ENCODE measurements around the gene KANSL3. TPM values are rescaled to one million over a fixed set of nuclear protein-coding genes. Genes with fewer than 3 reads are reported as not detected.
A peak's percentile ranks its signal among the peaks of the same experiment; 100 is the strongest.

The KANSL3 gene
- total and polyA plus RNA-seq, 9 of the 15 experiments (the other 6 are each of a cell fraction or from before 2014, with no cell fraction given): 11.3 to 43.7 (median 27.9) TPM

GRCh38 chr2:96685577-96686459 is 47.7 kb upstream of the KANSL3 start (continued):
- TF ChIP-seq NR2C2 (CRISPR knock-in tag; IDR thresholded peaks at IDR 0.05): no peak
- TF ChIP-seq NR2C2 (tag; IDR thresholded peaks at IDR 0.05): peak; percentile 29; the same call in 1 of the 2 replicates
- no peak for TF ChIP-seq ZKSCAN1 (IDR thresholded peaks at IDR 0.05; ENCODE audit: low read depth, low read length)
- TF ChIP-seq ATF7 (IDR thresholded peaks at IDR 0.05): 0 out of 2 replicates have a peak, but pooled peaks have one; percentile 27
- TF ChIP-seq SMARCA4 (IDR thresholded peaks at IDR 0.05): no peak

GRCh38 chr2:96684883-96685576 is 46.9 kb upstream of the KANSL3 start:
- intact Hi-C loops (cut with micrococcal nuclease) (no loop called here), in situ Hi-C loops (cut with MboI) (no loop called here)
- DNase-seq (ENCODE audit: extremely low read depth in 1 of 4, low spot score in 3 of 4): no peak
- Histone ChIP-seq H4K20me1 (replicated peaks; ENCODE audit: control insufficient read depth, insufficient read depth, low read length) (0 out of 2 replicates have a peak, but pooled peaks cover 17% of the 10 kb centered on the region), H3K79me2 (ENCODE audit: control insufficient read depth, insufficient read depth, low read length) (no peaks in the 10 kb centered on the region), H3K9me1 (ENCODE audit: control insufficient read depth, insufficient read depth, low read length) (no peaks in the 10 kb centered on the region), H3K27me3 (ENCODE audit: control insufficient read depth in 2 of 2, insufficient read depth in 2 of 2, low read length in 2 of 2) (peaks cover 20 to 43% of the 10 kb centered on the region in 2 experiments; a peak in 4 of 5 replicates), H3K4me3 (no peak overlapping the region), H3K36me3 (ENCODE audit: control insufficient read depth, insufficient read depth, low read length) (no peaks in the 10 kb centered on the region), H3K9ac (ENCODE audit: insufficient read depth in 1 of 2, low read depth in 2 of 2, low read length in 2 of 2) (peak overlapping the region in 1 of 2 experiments; percentile 78; a peak in 2 of 4 replicates), H3K27ac (ENCODE audit: extremely low read depth, low read depth, low read length) (no peak overlapping the region), H3K4me1 (replicated peaks in 1 of 2; ENCODE audit: control insufficient read depth in 2 of 2, insufficient read depth in 2 of 2, low read length in 2 of 2) (peaks cover 6 to 22% of the 10 kb centered on the region in 2 experiments; a peak in 3 of 5 replicates), H3K9me3 (replicated peaks; ENCODE audit: control insufficient read depth, insufficient read depth, low read depth, low read length) (no peaks in the 10 kb centered on the region), H2AFZ (ENCODE audit: low read depth, low read length) (no peak overlapping the region), H3K4me2 (ENCODE audit: insufficient read depth, low read length) (no peak overlapping the region)
- peak; percentile 42; the same call in 1 of the 2 replicates for TF ChIP-seq NFIC (IDR thresholded peaks at IDR 0.05)
- peak; percentile 41 for TF ChIP-seq CBFA2T3 (IDR thresholded peaks at IDR 0.05)
- no peak for TF ChIP-seq SFPQ (IDR thresholded peaks at IDR 0.05; ENCODE audit: low read depth, low read length)
- TF ChIP-seq XRCC5 (IDR thresholded peaks at IDR 0.05; ENCODE audit: low read depth, low read length): no peak
- CTCF ChIA-PET (ENCODE audit: low intra/inter-chr PET ratio): no interaction called here
- WGBS (ENCODE audit: insufficient coverage, low coverage, missing lambda C conversion rate): 12% methylated on average over 16 of the region's 16 CpGs
- no peak for FAIRE-seq
- BruUV-seq (replicated peaks): no TSS peak
- ATAC-seq: no peak
- POLR2A ChIA-PET: interaction anchor here (0.5 to 0.7 kb wide), 2 partner anchors 9 to 245 kb away, joined by 3 read pairs; no protein-coding TSS in a partner anchor

Measured in K562 (cell line).